HG02798 (cell line): ENCODE data around the gene APCDD1.

ENCODE experiments used
- ATAC-seq: cut with Tn5 transposase; IDR thresholded peaks from one replicate; pipeline ENCODE4 v1.9.1; 2021; ENCODE audit warnings: mild to moderate bottlenecking; ENCODE audit not compliant: unreplicated experiment, poor library complexity

APCDD1 gene

DNA sequence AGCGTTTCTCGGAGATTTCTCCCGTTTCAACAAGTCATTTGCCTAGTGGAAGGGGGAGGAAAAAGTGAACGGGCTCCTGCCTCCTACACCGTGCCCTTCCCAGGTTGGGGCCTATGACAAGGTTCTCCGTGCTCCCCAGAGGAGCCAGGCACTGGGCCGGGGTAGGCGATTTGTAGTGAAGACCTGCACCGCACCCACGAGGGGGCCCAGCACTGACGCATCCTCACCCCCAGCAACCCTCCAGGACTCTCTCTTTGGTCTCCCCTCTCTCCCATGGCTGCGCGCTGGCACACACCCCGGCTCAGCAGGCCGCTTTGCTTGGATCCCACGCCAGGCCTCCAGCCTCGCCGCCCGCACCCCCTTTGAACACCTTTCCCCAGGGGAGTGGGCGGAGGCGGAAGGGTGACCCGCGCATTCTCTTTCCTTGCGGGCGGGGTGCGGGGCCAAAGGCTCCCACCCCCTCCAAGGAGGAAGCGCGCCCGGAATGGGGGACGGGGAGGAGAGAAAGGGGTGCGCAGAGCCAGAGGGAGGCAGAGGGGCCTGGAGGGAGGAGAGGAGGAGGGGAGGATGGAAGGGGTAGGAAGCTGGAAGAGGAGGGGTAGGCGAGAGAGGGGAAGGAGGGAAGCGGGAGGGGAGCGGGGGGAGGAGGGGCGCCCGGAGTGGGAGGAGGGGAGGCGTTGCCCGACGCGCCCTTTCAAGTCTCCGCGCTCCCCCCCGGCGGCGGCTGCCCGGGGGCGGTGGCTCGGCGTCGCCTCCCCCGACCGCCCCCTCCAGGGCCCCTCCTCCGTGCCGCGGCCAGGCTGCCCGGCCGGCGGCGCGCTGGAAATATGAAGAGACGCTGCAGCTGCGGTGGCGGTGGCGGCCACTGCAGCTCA, at the start of gene APCDD1:
APCDD1 (plus strand) TSS at position 830 of the 875 bp plus-strand sequence. CDS start 347 bp downstream, outside the sequence.
- no peak for ATAC-seq

DNA sequence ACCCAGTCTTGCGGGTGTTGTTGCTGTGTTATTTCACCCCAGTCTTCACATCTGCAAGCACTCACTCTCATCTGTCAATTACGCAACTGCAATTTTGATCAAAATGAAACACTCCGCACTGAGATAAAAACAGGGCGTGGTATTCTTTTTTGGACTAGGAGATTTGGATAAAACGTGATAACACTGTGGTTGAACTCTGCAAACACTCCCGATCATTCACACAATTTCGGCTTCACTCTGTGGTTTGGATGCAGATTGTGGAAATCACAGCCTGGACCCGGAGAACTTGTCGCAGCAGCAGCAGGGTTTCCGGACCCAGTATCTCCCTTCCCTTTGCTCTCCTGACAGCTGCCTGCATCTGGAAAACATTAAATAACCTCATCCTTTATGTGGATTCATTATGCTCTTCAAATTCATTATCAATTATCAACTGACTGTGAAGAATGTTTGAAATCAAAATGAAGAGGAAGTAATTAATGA, 49.4 kb upstream of the APCDD1 start:
- no peak for ATAC-seq

DNA sequence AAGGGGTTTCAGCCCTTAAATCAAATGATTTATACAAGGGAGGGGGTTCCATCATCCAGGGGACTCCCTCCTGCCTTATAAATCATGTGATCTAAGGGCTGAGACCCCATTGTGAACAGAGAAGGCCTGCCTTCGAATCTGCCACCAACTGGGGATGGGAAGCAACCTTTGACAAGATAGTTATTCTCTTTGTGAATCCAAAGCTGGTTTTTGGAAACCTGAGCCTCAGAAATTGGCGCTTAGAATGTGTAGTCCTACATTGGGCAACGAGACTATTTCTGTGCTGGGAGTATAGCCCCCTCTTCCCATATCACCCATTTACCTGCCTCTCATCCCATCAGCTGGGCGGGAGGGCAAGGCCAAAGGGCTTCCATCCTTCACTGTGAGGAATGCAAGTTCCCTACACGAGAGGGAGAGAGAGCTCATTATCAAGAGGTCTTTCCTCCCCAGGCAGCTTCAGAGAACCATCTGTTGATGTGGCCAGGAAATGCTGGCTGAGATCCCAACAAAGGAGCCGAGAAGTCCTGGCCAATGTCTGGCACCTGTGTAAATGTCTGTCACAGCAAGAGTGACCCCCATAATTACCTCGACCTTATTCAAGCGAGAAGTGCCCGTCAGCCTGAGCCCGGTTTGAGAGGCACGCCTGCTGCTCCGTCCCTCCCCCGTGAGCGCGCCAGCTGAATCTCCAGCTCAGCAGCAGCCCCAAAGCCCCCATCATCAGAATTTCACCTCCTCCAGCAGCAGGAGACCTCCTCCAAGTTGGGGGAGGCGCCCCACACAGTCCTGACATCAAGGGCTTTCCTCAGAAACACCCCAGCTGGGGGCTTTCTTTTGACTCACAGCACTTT, 48.4 kb upstream of the APCDD1 start:
- no peak for ATAC-seq

DNA sequence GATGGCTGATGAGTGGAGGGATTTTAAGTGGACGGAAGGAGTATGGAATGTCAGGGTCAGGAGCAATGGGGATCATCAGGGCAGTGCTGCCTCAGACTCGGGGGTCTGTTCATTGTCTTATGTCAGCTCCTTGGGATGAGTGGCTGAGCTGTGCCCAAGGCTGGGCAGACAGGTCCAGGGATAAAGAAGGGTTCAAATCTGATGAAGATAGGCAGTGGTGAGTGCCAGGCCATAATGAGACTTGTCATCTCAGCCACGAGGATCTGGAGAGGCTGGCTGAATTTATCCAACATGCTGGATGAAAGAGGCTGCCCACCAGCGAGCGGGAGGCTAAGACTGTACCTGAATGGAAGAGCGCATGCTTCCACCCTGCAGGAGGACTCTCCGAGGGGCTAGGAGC, 46.3 kb upstream of the APCDD1 start:
- no peak for ATAC-seq

DNA sequence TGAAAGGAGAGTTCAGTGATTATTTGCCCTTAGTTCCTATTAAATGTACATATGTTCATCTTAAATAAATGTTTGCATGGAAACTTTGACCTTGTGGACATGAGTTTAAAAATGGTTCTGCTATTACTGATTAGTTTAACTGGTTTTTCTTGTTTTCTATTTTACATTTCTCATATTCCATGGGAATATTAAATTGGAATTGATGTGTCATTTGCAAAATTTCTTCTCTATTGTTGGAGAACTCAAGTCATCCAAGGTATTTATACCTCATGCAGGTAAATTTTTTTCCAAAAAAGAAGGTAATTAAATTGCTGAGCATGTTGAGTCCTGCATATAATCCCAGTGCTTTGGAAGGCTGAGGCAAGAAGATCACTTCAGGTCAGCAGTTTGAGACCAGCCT, 45.4 kb upstream of the APCDD1 start:
- no peak for ATAC-seq

DNA sequence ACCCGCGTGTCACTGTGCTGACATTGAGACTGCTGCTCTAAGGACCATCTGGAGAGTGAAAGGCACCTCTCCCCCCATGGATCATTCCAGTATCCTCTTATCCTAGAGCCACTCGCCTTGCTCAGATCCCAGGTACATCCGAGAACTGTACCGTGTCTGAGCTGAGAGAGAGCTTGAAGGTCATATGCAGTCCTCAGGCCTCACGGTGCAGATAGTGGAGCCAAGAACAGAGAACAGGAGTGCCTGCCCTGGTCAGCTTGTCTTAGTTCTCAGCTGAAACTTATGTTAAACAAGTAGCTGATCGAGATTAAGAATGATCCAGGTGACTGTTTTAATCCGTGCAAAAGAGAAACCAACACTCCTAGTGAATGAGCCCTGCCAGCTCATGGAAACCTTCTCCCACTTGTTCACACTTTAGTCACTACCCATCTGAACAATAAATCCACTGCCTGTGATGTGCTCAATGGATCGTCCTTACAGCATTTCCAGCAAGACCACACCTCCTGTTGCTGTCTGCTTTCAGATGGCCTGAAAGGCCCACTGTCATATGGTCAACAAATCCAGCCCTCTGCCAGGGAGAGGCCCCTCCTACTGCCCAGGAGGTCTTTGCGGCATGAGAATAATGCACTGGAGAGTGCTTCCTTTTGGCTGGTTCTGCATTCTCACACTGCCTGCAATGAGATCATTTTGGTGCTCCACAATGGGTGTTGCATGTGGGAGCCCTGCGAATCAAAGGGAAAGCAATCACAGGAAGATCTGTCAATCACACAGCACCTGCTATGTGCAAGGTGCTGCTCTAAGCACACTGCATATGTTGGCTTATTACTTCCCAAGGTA, 43.7 kb upstream of the APCDD1 start:
- no peak for ATAC-seq

DNA sequence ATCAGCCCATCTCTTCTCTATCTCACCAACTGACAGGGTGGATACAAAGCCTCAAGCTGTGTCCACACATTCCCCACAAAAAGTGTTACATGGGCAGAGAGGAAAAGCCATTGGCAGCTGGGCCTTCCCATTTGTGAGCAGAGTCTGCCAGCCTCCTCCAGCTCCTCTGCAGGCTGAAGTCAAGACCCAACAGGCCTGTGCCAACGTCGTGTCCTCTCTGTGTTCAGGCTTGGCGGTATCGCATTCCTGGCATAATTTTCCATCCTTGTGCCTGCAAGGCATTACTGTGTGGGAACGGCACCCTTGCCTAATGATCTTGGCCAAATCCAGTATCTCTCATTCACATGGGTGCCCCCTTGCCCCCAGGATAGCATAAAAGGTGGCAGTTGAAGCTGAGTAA, 41.5 kb upstream of the APCDD1 start:
- no peak for ATAC-seq

DNA sequence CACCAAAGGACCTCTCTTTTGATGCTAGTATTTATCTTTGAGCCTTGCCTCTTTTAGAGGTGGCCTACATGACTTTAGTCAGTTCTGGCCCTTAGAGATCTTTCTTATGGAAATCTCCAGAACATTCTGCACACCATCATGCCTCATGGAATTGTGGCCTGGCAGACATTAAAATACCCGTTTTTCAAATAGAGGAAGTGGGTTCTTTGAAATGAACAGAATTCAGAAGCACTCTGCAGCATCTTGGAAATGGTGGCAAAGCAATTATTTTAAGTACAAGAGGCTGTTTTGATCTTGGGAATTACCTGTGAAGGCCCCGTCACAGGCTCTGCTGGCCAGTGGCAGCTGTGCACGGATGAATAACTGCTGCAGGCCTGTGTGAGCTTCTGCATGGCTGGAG, 40.7 kb upstream of the APCDD1 start:
- no peak for ATAC-seq

DNA sequence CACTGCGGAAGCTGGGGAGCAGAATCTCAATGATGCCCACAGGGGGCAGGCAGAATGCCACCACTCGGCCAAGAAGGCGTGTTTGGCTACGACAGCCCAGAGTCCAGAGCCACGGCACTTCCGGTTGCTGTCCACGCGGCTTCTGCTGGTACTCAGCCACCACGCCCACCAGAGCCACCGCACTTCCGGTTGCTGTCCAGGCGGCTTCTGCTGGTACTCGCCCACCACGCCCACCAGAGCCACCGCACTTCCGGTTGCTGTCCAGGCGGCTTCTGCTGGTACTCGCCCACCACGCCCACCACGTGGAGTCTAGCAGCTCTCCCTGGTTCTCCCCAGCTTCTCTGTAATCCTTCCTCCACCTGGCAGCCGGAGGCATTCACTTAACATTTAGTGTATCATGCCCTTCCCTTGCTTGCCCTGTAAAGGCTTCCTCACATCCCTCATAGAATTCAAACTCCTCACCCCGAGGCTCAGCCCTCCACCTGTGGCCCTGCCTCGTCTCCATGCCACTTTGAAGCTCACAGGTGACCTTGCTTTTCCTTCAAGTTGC, 40.1 kb upstream of the APCDD1 start:
- no peak for ATAC-seq

DNA sequence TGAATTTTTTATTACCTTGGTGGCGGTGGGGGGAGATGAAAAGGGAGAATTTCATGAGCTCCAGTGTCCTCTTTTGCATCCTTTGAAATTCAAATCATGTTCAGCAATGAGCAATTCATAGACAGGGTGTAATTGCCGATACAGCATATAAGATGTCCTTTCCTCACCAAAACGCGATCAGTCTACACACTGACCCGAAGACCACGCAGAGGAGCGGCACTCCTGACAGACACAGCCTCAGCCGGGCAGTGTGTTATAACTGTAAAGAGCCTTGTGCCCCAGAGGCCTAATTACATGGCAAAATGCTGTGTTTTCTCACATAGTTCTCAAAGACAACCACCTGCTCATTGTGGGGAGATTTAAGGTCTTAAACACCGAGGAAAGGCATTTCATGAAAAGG, 38.4 kb upstream of the APCDD1 start:
- no peak for ATAC-seq

DNA sequence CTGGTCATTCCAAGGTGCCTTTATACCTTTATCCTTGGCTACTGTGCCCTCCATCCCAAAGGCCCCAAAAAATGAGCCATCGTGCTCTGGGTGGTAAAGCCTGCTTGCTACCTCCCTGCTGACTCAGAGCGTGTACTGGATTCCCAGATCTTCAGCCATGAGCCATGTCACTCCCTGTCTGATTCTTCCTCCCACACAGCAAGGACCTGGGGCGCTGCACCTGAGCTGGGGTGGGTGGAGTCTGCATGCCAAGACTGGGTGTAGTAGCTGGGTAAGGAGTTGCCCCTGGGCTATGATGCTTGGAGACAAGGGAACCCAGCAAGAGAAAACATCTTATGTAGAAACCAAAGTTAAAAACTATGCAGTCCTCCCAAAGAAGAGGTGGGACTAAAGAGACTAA, 37.2 kb upstream of the APCDD1 start:
- ATAC-seq = no peak

DNA sequence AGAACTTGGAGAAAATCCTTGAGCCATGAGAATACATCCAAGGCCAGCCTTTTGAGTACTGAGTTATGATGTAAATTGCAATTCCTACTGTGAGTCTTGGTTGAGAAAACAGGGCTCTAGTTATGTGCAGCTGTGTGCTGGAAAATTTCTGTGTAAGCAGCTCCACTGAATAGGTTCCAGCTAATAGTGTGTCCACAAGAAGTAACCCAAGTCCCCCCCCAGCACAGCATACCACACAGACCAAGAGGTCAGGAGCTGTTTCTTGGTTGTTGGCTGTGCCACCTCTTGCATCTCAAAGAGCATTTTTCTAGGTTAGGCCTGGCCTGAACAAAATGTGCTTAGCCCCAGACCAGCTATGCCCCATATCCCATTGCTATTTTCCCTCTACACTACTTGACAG, 36.8 kb upstream of the APCDD1 start:
- no peak for ATAC-seq

DNA sequence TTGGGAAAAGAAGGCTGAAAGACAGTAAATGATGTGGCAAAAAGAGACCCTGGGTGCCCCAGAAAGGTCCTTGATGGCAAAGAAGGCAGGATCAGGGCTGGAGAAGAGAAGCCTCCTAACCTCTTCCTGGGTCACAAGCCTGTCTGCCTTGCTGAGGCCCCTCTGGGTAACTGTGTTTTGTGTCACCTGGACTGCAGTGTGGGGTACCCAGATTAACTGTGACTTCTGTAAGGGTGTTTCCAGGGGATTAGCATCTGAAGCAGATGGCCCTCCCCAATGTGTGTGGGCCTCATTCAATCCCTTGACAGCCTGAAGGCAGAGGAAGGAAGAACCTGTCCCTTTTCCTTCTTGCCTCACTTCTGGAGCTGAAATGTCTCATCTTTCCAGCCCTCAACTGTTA, 35.6 kb upstream of the APCDD1 start:
- no peak for ATAC-seq

DNA sequence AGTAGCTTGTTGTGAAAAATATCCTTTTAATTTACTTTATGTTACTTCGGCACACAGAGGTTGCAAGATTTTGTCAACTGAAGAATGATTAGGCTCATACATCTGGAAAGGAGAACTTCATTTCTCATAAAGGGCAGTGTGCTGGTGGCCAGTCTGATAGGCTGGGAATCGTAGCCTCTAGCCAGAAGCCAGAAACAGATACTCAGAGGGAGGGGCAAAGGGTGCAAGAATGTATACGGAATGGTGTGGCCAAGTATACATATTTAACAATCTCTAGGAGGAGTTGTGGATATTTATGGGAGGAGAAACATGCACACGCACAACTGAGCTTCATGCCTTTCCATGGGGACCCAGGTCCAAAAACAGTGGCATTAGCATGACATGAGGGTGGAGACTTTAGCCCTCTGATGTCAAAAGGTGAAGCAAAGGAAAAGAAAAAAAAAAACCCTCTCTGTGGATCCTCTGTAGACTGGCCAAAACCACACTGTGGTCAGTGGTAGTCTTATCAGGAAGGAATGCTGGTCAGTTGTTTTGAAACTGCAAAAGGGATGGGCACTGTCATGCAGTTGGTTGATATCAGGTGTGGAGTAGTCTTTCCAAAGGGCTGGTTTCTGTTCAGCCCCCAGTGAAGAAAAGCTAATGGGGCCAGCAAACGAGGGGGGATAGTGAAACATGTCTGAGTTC, 34.9 kb upstream of the APCDD1 start:
- ATAC-seq = no peak

DNA sequence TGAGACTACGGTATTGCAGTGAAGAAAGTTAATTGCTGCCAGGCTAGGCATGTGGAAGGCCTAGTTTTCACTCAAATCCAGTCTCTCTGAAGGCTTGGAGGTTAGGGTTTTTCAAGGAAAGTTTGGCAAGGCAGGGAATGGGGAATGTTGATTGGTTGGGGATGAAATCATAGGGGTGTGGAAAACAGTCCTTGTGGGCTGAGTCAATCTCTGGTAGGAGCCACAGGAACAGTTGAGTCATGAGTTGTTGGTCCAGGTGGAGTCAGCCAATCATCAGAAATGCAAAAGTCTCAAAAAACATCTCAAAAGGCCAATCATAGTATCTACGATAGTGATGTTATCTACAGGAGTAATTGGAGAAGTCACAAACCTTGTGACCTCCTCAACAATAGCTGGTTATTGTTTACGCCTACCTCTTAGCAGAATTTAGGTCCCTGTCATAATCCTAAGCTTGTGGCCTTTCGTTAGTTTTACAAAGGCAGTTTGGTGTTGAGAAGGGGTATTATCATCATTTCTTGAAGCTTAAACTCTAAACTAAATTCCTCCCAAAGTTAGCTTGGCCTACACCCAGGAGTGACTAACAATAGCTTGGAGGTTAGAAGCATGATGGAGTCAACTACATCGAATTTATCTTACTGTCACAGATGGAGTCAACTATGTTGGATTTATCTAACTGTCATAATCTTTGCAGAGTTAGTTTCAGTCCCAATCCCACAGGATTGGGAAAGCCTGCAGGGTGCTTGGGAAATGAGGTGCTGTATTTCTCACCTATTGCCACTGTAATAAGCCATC, 33.7 kb upstream of the APCDD1 start:
- ATAC-seq = no peak

DNA sequence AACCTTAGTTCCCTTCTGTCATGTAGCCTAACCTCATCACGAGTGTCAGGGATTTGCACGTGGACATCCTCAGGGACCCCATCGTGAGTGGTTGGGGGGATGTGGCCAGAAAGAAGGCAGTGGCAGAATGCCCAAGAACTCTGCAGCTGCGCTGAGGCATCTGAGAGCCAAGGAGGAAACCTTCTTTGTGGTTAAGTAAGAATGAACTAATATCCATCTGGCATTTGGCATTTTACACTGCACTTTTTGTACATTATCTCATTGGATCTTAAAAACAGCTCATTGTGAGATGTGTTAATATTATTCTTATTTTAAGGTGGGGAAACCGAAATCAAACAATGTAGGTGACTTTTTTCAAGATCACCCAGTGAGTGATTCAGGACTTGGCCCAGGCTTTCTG, 32.6 kb upstream of the APCDD1 start:
- ATAC-seq = no peak

DNA sequence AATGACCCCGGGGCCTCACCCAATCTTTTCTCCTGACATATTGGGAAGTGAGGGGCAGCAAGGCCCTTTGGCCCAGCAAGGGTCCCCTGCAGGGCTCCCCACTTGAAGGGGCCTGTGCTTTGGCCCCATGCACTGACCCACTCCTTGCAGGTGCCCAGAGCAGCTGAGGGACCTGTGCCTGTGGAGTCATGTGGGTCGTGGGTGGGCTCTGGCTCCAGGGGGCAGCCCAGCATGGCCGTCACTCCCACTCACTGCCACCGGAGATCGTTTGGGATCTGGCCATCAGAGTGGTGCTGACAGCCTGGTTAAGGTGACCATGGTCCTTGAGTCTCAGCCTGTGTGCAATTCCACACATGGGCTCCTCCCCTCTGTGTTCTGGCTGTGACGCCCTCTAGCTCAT, 31.7 kb upstream of the APCDD1 start:
- ATAC-seq = no peak

DNA sequence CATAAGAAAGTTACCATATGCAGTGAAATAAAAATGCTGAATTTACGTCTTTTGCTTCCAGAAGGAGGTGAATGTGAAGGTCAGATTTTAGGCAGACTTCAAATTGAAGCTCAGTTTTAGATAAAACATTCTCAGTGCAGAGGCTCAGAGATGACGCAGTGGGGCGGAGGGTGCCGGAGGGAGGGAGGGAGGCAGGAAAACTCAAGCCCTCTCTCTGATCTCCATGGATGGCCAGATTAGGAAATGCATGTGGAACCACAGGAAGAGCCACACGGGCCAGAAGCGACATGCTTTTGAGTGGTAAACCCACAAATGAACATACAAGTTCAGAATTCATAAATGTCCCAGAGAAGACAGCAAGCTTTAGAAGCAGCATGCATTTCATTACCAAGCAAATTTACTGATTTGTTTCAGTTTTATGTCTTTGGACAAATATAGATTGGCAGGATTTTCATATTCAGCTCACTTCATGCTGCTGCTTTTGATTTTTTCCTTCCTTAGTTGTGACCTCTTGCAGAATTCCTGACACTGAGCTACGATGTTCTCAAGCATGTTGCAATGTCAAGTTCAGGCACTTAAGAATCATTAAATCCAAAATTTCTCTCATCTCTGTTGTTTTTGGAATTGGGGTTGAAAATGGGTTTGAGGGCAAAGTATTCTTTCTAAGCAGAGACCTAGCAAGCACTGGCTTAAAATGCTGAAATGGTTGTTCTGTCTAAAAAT, 29.7 kb upstream of the APCDD1 start:
- ATAC-seq = no peak
